GM23338 (cell line): ENCODE measurements around the gene ZNF236. TPM values are rescaled to one million over a fixed set of nuclear protein-coding genes. Genes with fewer than 3 reads are reported as not detected.

Experiments used
- ATAC-seq: fragments of 200-7000 bp; cut with Tn5 transposase; 3 replicates; pipeline ENCODE4 v1.9.1; 2020
- DNase-seq: peaks from one replicate; pipeline ENCODE4 v3.0.0-alpha.2; 2015; ENCODE audit warnings: low spot score
- H2AFZ ChIP-seq: fragments of 200-600 bp; sonication (generic); 2 replicates; pipeline ENCODE4 v1.8.0; 2016; ENCODE audit warnings: antibody characterized with exemption, mild to moderate bottlenecking, moderate library complexity
- H3F3A ChIP-seq: fragments of 200-600 bp; sonication (generic); replicated peaks from 2 replicates; pipeline ENCODE4 v1.8.0; 2017; ENCODE audit warnings: antibody characterized with exemption, mixed run types, low read depth
- H3K27ac ChIP-seq: fragments of 200-600 bp; sonication (generic); 2 replicates; pipeline ENCODE4 v1.6.1; 2016; ENCODE audit warnings: low read depth
- H3K27me3 ChIP-seq: fragments of 200-600 bp; sonication (generic); 2 replicates; pipeline ENCODE4 v1.8.0; 2016; ENCODE audit warnings: mild to moderate bottlenecking, mixed run types, moderate library complexity; ENCODE audit not compliant: insufficient read depth
- H3K36me3 ChIP-seq: fragments of 200-600 bp; sonication (generic); 2 replicates; pipeline ENCODE4 v1.8.0; 2016; ENCODE audit warnings: mild to moderate bottlenecking; ENCODE audit not compliant: insufficient read depth
- H3K4me1 ChIP-seq: fragments of 200-600 bp; sonication (generic); 2 replicates; pipeline ENCODE4 v1.8.0; 2016; ENCODE audit warnings: mild to moderate bottlenecking, moderate library complexity; ENCODE audit not compliant: insufficient read depth
- H3K4me2 ChIP-seq: fragments of 200-600 bp; sonication (generic); 2 replicates; pipeline ENCODE4 v1.7.1; 2017; ENCODE audit warnings: mixed run types
- H3K4me3 ChIP-seq: fragments of 200-600 bp; sonication (generic); 2 replicates; pipeline ENCODE4 v1.6.1; 2016; ENCODE audit warnings: mixed run types
- H3K79me2 ChIP-seq: fragments of 200-600 bp; sonication (generic); replicated peaks from 2 replicates; pipeline ENCODE4 v1.8.0; 2017; ENCODE audit warnings: mild to moderate bottlenecking; ENCODE audit not compliant: insufficient read depth
- H3K9me2 ChIP-seq: fragments of 200-600 bp; sonication (generic); 2 replicates; pipeline ENCODE4 v1.8.0; 2017; ENCODE audit not compliant: insufficient read depth
- H4K20me1 ChIP-seq: fragments of 200-600 bp; sonication (generic); replicated peaks from 2 replicates; pipeline ENCODE4 v1.8.0; 2017; ENCODE audit warnings: mild to moderate bottlenecking; ENCODE audit not compliant: insufficient read depth
- H3K27ac Mint-ChIP-seq: 2 replicates; pipeline ENCODE4 v1.8.0; 2020; ENCODE audit warnings: inconsistent platforms, mild to moderate bottlenecking, moderate library complexity, mixed read lengths
- H3K27me3 Mint-ChIP-seq: 3 replicates; pipeline ENCODE4 v1.8.0; 2022; ENCODE audit warnings: low read depth, mild to moderate bottlenecking, moderate library complexity, mixed read lengths, inconsistent platforms; ENCODE audit not compliant: insufficient read depth, poor library complexity
- H3K36me3 Mint-ChIP-seq: 3 replicates; pipeline ENCODE4 v1.8.0; 2021; ENCODE audit warnings: low read depth, mild to moderate bottlenecking, inconsistent platforms, moderate library complexity, mixed read lengths
- H3K4me1 Mint-ChIP-seq: 3 replicates; pipeline ENCODE4 v1.8.0; 2020; ENCODE audit warnings: mild to moderate bottlenecking, inconsistent platforms, mixed read lengths
- H3K4me3 Mint-ChIP-seq: 3 replicates; pipeline ENCODE4 v1.8.0; 2021; ENCODE audit warnings: moderate library complexity, mild to moderate bottlenecking, inconsistent platforms, mixed read lengths
- H3K9me3 Mint-ChIP-seq: 3 replicates; pipeline ENCODE4 v1.8.0; 2020; ENCODE audit warnings: moderate library complexity, mild to moderate bottlenecking, inconsistent platforms, mixed read lengths
- CREB1 ChIP-seq: fragments of 250-450 bp; sonication (Bioruptor Pico); IDR thresholded peaks from 2 replicates; pipeline ENCODE4 v1.5.0; 2020; ENCODE audit warnings: low read depth, mild to moderate bottlenecking, moderate library complexity
- CTCF ChIP-seq, 2 experiments: fragments of 200-600 bp in 1 of 2; sonication (generic) in 1 of 2; conservative IDR thresholded peaks; 2 replicates each; pipeline versions ENCODE4 v1.5.1 to v1.6.1; 2016 to 2017; ENCODE audit warnings: antibody characterized with exemption in 2 of 2, low read depth in 2 of 2, mild to moderate bottlenecking in 2 of 2, moderate library complexity in 1 of 2
- EZH2 ChIP-seq: fragments of 200-600 bp; sonication (generic); IDR thresholded peaks from one replicate; pipeline ENCODE4 v1.8.0; 2017; ENCODE audit warnings: antibody characterized with exemption, mild to moderate bottlenecking, low read depth; ENCODE audit not compliant: unreplicated experiment
- EZH2phosphoT487 ChIP-seq: fragments of 200-600 bp; sonication (generic); IDR thresholded peaks from one replicate; pipeline ENCODE4 v1.8.1; 2018; ENCODE audit warnings: antibody characterized with exemption; ENCODE audit not compliant: unreplicated experiment
- JUNB ChIP-seq: IDR thresholded peaks from one replicate; pipeline ENCODE4 v1.6.1; 2016; ENCODE audit warnings: antibody characterized with exemption; ENCODE audit not compliant: unreplicated experiment
- NANOG ChIP-seq: IDR thresholded peaks from 2 replicates; pipeline ENCODE4 v1.6.1; 2016; ENCODE audit warnings: antibody characterized with exemption, borderline replicate concordance
- POLR2AphosphoS5 ChIP-seq: IDR thresholded peaks from 2 replicates; pipeline ENCODE4 v1.6.1; 2016; ENCODE audit warnings: antibody characterized with exemption, low read depth
- REST ChIP-seq: IDR thresholded peaks from one replicate; pipeline ENCODE4 v1.6.1; 2018; ENCODE audit warnings: antibody characterized with exemption; ENCODE audit not compliant: unreplicated experiment
- STAT1 ChIP-seq: IDR thresholded peaks from one replicate; pipeline ENCODE4 v1.6.1; 2016; ENCODE audit warnings: antibody characterized with exemption; ENCODE audit not compliant: unreplicated experiment
- ZNF114 ChIP-seq: fragments of 250-450 bp; sonication (Bioruptor Pico); IDR thresholded peaks from 2 replicates; pipeline ENCODE4 v1.5.0; 2020; ENCODE audit warnings: mild to moderate bottlenecking, moderate library complexity
- ZNF331 ChIP-seq: fragments of 250-450 bp; sonication (Bioruptor Pico); IDR thresholded peaks from 2 replicates; pipeline ENCODE4 v1.5.0; 2020; ENCODE audit warnings: low read depth, mild to moderate bottlenecking, moderate library complexity
- polyA plus RNA-seq: library from polyadenylated mRNA; unstranded; fragments of >200 nt; fragmentation: Nextera tagmentation; extraction: Ambion mirVana; gene quantifications from 2 replicates; pipeline ENCODE4 v1.2.1, GENCODE V29; 2016
- total RNA-seq: library from RNA; depleted of rRNA; stranded (reverse); fragments of >200 nt; shearing (Covaris generic); gene quantifications from 2 replicates; pipeline ENCODE4 v1.2.3, GENCODE V29; 2014
- TF ChIP-seq, protein P1 (sequence below): fragments of 250-450 bp; sonication (Bioruptor Pico); IDR thresholded peaks from 2 replicates; pipeline ENCODE4 v1.5.0; 2020; ENCODE audit warnings: mild to moderate bottlenecking, moderate library complexity
- TF ChIP-seq, protein P2 (sequence below): IDR thresholded peaks from 2 replicates; pipeline ENCODE4 v1.6.1; 2016; ENCODE audit warnings: antibody characterized with exemption

The ZNF236 gene
- total and polyA plus RNA-seq, 2 experiments from 2014 or later, result 8.9 to 16.3 TPM

DNA sequence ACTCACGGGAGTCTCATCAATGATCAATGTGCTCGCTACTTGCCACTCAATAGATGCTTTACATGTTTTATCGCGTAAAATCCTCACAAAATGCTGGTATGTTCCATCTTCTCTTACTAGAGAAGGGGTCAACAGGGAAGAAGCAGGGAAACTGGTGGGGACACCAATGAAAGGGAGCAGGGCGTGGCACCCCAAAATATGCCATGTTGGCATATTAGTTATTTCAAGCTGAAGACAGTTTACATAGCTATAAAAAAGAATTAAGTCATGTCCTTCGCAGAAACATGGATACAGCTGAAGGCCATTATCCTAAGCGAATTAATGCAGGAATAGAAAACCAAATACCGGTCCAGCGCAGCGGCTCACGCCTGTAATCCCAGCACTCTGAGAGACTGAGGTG is 8.1 kb upstream of the ZNF236 start:
- Histone ChIP-seq H3K79me2 (peaks cover 15% of the 10 kb centered on the region; the same call in 1 of the 2 replicates), H4K20me1 (no peaks in the 10 kb centered on the region), H2AFZ (no peak overlapping the region), H3K27ac (no peak overlapping the region), H3K4me1 (no peaks in the 10 kb centered on the region), H3K36me3 (no peaks in the 10 kb centered on the region), H3K27me3 (no peaks in the 10 kb centered on the region), H3K9me2 (no peaks in the 10 kb centered on the region), H3K4me3 (no peak overlapping the region), H3K4me2 (no peak overlapping the region), H3F3A (no peaks in the 10 kb centered on the region)
- no peak for TF ChIP-seq EZH2
- no peak for TF ChIP-seq EZH2phosphoT487
- TF ChIP-seq CTCF (conservative IDR thresholded peaks at IDR 0.05; ENCODE audit: low read depth in 2 of 2), result no peak
- no peak for TF ChIP-seq JUNB
- TF ChIP-seq, protein P1, sequence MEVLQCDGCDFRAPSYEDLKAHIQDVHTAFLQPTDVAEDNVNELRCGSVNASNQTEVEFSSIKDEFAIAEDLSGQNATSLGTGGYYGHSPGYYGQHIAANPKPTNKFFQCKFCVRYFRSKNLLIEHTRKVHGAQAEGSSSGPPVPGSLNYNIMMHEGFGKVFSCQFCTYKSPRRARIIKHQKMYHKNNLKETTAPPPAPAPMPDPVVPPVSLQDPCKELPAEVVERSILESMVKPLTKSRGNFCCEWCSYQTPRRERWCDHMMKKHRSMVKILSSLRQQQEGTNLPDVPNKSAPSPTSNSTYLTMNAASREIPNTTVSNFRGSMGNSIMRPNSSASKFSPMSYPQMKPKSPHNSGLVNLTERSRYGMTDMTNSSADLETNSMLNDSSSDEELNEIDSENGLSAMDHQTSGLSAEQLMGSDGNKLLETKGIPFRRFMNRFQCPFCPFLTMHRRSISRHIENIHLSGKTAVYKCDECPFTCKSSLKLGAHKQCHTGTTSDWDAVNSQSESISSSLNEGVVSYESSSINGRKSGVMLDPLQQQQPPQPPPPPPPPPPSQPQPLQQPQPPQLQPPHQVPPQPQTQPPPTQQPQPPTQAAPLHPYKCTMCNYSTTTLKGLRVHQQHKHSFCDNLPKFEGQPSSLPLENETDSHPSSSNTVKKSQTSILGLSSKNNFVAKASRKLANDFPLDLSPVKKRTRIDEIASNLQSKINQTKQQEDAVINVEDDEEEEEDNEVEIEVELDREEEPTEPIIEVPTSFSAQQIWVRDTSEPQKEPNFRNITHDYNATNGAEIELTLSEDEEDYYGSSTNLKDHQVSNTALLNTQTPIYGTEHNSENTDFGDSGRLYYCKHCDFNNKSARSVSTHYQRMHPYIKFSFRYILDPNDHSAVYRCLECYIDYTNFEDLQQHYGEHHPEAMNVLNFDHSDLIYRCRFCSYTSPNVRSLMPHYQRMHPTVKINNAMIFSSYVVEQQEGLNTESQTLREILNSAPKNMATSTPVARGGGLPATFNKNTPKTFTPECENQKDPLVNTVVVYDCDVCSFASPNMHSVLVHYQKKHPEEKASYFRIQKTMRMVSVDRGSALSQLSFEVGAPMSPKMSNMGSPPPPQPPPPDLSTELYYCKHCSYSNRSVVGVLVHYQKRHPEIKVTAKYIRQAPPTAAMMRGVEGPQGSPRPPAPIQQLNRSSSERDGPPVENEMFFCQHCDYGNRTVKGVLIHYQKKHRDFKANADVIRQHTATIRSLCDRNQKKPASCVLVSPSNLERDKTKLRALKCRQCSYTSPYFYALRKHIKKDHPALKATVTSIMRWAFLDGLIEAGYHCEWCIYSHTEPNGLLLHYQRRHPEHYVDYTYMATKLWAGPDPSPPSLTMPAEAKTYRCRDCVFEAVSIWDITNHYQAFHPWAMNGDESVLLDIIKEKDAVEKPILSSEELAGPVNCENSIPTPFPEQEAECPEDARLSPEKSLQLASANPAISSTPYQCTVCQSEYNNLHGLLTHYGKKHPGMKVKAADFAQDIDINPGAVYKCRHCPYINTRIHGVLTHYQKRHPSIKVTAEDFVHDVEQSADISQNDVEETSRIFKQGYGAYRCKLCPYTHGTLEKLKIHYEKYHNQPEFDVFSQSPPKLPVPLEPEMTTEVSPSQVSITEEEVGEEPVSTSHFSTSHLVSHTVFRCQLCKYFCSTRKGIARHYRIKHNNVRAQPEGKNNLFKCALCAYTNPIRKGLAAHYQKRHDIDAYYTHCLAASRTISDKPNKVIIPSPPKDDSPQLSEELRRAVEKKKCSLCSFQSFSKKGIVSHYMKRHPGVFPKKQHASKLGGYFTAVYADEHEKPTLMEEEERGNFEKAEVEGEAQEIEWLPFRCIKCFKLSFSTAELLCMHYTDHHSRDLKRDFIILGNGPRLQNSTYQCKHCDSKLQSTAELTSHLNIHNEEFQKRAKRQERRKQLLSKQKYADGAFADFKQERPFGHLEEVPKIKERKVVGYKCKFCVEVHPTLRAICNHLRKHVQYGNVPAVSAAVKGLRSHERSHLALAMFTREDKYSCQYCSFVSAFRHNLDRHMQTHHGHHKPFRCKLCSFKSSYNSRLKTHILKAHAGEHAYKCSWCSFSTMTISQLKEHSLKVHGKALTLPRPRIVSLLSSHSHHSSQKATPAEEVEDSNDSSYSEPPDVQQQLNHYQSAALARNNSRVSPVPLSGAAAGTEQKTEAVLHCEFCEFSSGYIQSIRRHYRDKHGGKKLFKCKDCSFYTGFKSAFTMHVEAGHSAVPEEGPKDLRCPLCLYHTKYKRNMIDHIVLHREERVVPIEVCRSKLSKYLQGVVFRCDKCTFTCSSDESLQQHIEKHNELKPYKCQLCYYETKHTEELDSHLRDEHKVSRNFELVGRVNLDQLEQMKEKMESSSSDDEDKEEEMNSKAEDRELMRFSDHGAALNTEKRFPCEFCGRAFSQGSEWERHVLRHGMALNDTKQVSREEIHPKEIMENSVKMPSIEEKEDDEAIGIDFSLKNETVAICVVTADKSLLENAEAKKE (CRISPR knock-in tag), result no peak
- no peak for TF ChIP-seq NANOG
- TF ChIP-seq CREB1 (CRISPR knock-in tag), result no peak
- no peak for TF ChIP-seq ZNF331
- TF ChIP-seq, protein P2, sequence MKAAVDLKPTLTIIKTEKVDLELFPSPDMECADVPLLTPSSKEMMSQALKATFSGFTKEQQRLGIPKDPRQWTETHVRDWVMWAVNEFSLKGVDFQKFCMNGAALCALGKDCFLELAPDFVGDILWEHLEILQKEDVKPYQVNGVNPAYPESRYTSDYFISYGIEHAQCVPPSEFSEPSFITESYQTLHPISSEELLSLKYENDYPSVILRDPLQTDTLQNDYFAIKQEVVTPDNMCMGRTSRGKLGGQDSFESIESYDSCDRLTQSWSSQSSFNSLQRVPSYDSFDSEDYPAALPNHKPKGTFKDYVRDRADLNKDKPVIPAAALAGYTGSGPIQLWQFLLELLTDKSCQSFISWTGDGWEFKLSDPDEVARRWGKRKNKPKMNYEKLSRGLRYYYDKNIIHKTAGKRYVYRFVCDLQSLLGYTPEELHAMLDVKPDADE, result no peak
- TF ChIP-seq REST, result no peak
- no peak for TF ChIP-seq STAT1
- no peak for TF ChIP-seq ZNF114
- no peak for TF ChIP-seq POLR2AphosphoS5
- peaks cover 7% of the 10 kb centered on the region for H3K4me1 Mint-ChIP-seq
- DNase-seq, result no peak
- no peak overlapping the region for H3K27ac Mint-ChIP-seq
- no peak for ATAC-seq
- H3K9me3 Mint-ChIP-seq, result no peaks in the 10 kb centered on the region
- no peaks in the 10 kb centered on the region; the same call in 2 of the 3 replicates for H3K36me3 Mint-ChIP-seq
- peaks cover 1% of the 10 kb centered on the region for H3K27me3 Mint-ChIP-seq
- H3K4me3 Mint-ChIP-seq, result no peak overlapping the region
